Neural cell (in vitro differentiated cells): Measurements from ENCODE around the gene SLC35G6.

Source experiments
- CTCF ChIP-seq: fragments of 450-650 bp; IDR thresholded peaks from 2 replicates; pipeline ENCODE4 v1.5.1; 2014; ENCODE audit warnings: antibody characterized with exemption, mild to moderate bottlenecking, moderate library complexity; ENCODE audit not compliant: poor library complexity, severe bottlenecking
- EP300 ChIP-seq: fragments of 450-650 bp; conservative IDR thresholded peaks from 2 replicates; pipeline ENCODE4 v1.6.1; 2014; ENCODE audit warnings: antibody characterized with exemption, mild to moderate bottlenecking, moderate library complexity; ENCODE audit not compliant: poor library complexity, severe bottlenecking
- EZH2 ChIP-seq: fragments of 200-600, 300-800 bp; shearing (Covaris generic), sonication (generic); IDR thresholded peaks from 2 replicates; pipeline ENCODE4 v1.6.1; 2014; ENCODE audit warnings: antibody characterized with exemption, low read length, borderline replicate concordance, mild to moderate bottlenecking; ENCODE audit not compliant: insufficient read depth, poor library complexity, severe bottlenecking
- MXI1 ChIP-seq: fragments of 450-650 bp; conservative IDR thresholded peaks from 2 replicates; pipeline ENCODE4 v1.6.1; 2014; ENCODE audit warnings: antibody characterized with exemption, mild to moderate bottlenecking; ENCODE audit not compliant: poor library complexity, severe bottlenecking
- POLR2AphosphoS5 ChIP-seq: IDR thresholded peaks from 2 replicates; pipeline ENCODE4 v1.6.1; 2012
- RAD21 ChIP-seq: fragments of 450-650 bp; conservative IDR thresholded peaks from 2 replicates; pipeline ENCODE4 v1.6.1; 2014; ENCODE audit warnings: antibody characterized with exemption, mild to moderate bottlenecking, moderate library complexity
- REST ChIP-seq: IDR thresholded peaks from 2 replicates; pipeline ENCODE4 v1.6.1; 2012; ENCODE audit warnings: borderline replicate concordance
- TAF1 ChIP-seq: IDR thresholded peaks from 2 replicates; pipeline ENCODE4 v1.6.1; 2012; ENCODE audit warnings: low read depth

DNA sequence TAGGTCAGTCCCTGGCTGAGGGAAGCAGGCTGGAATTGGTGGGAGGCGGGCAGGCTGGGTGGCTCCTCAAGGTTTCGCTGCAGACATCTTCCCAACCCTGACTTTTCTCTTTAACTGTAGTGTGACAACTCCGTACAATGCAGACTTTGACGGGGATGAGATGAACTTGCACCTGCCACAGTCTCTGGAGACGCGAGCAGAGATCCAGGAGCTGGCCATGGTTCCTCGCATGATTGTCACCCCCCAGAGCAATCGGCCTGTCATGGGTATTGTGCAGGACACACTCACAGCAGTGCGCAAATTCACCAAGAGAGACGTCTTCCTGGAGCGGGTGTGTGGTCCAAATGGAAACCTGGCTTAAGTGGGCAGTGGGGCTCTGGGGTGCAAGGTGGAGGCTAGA lies 17.9 kb downstream of the SLC35G6 start:
- TF ChIP-seq CTCF (no peak), TAF1 (no peak), REST (no peak), POLR2AphosphoS5 (no peak), MXI1 (no peak), RAD21 (no peak), EP300 (no peak), EZH2 (no peak)
